GM08714 (cell line): ENCODE results near the gene DCC.
"Not testable (repeated sequence)": the region's sequence is repeated elsewhere in the genome, so short reads cannot be mapped to it uniquely, and the experiment has no call there.

Experiments
- H3K4me3 ChIP-seq: fragments of 200-500 bp; sonication (Bioruptor generic); 2 replicates; pipeline ENCODE4 v1.5.1; 2014; ENCODE audit warnings: mild to moderate bottlenecking, low read length, inconsistent platforms
- ZNF274 ChIP-seq: IDR thresholded peaks from 2 replicates; pipeline ENCODE4 v1.6.1; 2012; ENCODE audit warnings: mild to moderate bottlenecking, low read depth, low read length

DCC gene

GRCh38 chr18:53417003-53417402 is 1077.0 kb downstream of the DCC start:
- no peak for TF ChIP-seq ZNF274
- no peak overlapping the region for H3K4me3 ChIP-seq

DNA sequence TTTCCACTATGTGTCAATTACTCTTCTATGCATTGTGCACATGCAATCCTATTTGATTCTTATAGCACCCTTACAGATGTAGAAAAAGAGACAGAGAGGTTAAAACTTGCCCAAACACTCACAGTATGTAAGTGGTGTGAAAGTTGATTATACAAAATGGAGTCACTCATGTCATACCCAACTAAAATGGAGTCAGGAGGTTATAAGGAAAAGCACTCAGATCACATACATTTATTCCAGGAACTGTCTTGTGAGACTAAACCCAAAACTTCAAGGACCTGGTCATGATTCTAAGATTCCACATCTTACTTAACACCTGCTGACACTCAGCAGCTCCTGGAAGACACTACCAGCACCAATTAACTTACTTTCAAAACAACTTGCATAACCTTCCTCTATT is 1081.9 kb downstream of the DCC start:
- TF ChIP-seq ZNF274: no peak
- H3K4me3 ChIP-seq: no peak overlapping the region

DNA sequence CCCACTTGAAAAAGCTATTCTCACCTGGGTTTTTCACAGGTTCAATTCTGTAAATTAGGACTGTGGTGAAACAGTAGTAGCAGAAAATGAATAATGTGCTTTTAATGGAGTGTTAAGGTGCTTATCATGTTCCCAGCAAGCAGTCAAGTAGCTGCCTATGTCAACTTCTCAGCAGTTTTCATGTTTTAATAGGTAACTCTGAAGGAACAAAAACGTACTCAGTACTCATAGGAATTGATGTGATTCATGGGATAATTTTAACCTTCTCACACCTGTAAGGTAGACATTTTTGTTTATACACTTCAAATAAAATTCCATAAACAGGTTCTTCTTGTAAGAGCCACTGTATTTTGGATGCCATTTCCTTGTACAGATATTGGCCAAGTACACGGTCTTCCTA is 1082.9 kb downstream of the DCC start:
- H3K4me3 ChIP-seq: no peak overlapping the region
- no peak for TF ChIP-seq ZNF274

DNA sequence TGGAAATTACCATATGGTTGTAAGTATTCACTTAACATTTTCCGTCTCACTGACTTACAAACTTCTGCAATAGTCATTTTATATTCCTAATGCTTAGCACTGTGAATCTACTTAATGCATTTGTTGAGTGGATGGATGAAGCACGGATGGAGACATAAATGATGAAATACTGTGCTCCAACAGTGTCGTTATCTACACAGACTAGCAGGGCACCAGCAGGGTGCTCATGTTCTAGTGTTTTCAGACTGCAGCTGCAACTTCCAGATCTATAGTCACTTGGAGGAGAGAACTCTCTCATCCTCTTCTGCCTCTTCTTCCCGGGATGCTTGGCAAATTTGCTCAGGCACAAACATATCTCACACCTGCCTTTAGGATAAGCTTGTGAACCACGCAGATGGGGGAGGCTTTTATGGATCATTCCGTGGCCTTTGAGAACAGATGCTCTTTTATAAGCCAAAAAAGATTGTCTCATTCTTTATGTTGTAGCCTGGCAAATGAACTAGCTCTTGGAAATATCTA is 1086.7 kb downstream of the DCC start:
- H3K4me3 ChIP-seq: no peak overlapping the region
- no peak for TF ChIP-seq ZNF274

DNA sequence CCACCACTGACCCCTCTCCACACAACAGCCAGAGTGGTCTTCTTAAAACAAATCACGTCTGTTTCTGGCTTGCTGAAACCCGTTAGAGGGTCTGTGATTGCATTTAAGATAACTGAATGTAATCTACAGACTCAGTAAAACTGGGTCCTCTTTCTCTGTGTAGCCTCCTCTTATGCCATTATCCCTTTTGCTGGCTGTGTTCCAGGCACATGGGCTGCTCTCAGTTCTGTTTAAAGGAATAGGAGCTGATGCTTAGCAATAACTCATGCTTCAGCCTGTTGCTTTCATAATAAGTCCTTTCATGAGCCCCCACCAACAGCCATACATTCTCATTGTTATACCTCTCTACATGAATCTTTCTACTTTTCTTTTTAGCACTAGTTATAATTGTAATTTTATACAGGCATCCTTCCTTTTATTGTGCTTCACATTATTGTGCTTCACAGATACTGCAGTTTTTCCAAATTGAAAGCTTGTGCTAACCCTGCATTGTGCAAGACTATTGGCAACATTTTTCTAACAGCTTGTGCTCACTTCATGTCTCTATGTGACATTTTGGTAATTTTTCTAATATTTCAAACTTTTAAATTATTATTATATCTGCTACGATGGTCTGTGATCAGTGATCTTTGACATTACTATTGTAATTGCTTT is 1101.9 kb downstream of the DCC start:
- no peak overlapping the region for H3K4me3 ChIP-seq
- TF ChIP-seq ZNF274: no peak

DNA sequence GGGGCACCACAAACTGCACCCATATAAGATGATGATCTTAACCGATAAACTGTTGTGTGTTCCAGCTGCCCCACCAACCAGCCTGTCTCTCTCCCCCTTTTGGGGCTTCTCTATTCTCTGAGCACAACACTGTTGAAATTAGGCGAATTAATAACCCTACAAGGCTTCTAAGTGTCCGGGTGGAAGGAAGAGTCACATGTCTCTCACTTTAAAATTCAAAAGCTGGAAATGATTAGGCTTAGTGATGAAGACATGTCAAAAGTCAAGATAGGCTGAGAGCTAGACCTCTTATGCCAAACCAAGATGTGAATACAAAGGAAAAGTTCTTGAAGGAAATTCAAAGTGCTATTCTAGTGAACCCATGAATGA is 1102.4 kb downstream of the DCC start:
- H3K4me3 ChIP-seq: no peak overlapping the region
- no peak for TF ChIP-seq ZNF274

DNA sequence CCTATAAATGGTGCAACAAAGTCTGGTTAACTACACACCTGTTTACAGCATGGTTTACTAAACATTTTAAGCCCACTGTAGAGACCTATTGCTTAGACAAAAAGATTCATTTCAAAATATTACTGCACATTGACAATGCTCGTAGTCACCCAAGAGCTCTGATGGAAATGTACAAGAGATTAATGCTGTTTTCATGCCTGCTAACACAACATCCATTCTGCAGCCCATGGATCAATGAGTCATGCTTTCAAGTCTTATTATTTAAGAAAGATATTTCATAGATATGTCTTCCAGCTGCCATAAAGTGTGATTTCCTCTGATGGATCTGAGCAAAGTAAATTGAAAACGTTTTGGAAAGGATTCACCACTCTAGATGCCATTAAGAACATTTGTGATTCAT is 1103.3 kb downstream of the DCC start:
- TF ChIP-seq ZNF274: no peak
- no peak overlapping the region for H3K4me3 ChIP-seq

DNA sequence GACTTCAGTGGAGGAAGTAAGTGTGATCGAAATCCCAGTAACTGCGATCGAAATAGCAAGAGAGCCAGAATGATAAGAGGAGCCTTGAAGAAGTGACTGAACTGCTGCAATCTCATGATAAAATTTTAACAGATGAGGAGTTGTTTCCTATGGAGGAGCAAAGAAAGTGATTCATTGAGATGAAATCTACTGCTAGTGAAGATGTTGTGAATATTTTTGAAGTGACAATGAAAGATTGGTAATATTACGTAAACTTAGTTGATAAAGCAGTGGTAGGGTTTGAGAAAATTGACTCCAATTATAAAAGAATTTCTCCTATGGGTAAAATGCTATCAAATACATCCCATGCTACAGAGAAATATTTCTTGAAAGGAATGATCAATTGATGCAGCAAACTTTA is 1103.8 kb downstream of the DCC start:
- H3K4me3 ChIP-seq: no peak overlapping the region
- TF ChIP-seq ZNF274: no peak

DNA sequence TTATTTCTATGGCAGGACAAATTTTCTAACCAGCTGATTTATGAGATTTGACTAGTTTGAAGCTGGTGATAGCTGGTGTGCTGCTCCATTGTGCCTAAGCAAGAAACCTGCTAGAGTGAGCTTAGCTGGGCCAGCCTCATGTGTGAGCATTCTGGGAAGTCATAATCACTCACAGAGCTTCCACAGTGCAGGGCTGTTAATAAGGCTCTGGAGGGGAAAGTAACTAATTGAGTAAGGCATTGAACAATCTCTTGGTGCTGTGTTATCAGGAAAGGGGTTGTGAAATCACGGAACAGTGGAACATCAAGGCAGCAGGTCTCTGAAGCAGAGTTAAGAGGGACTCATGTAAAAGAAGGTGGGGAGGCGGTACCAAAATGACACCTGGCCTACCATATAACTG is 1111.9 kb downstream of the DCC start:
- no peak overlapping the region for H3K4me3 ChIP-seq
- TF ChIP-seq ZNF274: no peak

DNA sequence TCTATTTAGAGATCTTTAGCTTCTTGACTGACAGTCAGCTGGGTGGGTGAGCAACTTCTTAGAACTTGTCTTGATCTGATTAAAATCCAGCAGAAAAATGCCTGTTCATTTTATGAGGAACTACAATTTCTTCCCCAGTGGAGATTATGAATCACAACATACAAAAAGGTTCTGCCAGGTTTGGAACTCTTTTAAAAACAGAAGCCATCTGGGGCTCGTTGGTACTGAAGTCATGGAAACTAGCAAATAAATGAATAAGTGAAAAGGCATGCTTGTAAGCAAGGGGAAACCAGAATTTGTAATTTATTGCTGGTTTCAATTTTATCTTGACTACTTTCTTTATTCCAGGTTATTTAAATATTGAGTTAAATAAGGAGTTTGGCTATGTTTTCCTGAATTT is 1117.1 kb downstream of the DCC start:
- TF ChIP-seq ZNF274: no peak
- H3K4me3 ChIP-seq: no peak overlapping the region

DNA sequence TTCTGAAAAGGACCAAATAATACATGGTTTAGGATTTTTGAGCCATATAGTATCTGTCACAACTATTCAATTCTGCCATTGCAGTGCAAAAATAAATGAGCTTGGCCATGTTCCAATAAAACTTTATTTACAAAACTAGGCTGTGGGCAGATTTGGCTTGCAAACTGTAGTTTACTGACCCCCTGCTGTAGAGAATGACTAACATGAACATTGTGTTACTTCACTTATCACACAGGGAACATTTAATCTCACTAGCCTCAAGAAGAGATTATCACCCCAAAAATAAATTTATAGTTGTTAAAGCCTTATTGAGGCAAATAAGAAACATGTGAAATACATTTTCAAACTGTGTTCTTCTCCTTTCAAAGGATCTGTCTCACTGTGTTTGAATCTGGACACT is 1118.3 kb downstream of the DCC start:
- no peak for TF ChIP-seq ZNF274
- H3K4me3 ChIP-seq: no peak overlapping the region

- no peak for TF ChIP-seq ZNF274
- no peak overlapping the region for H3K4me3 ChIP-seq
These were observed 1119.1 kb downstream of the DCC start for GRCh38 chr18:53458944-53459580.

GRCh38 chr18:53467756-53468155 is 1127.8 kb downstream of the DCC start:
- no peak for TF ChIP-seq ZNF274
- H3K4me3 ChIP-seq: no peak overlapping the region

GRCh38 chr18:53468173-53468572 is 1128.2 kb downstream of the DCC start:
- H3K4me3 ChIP-seq: not testable (repeated sequence)

- H3K4me3 ChIP-seq: no peak overlapping the region
- no peak for TF ChIP-seq ZNF274
These were observed 1132.5 kb downstream of the DCC start for GRCh38 chr18:53472546-53472945.

DNA sequence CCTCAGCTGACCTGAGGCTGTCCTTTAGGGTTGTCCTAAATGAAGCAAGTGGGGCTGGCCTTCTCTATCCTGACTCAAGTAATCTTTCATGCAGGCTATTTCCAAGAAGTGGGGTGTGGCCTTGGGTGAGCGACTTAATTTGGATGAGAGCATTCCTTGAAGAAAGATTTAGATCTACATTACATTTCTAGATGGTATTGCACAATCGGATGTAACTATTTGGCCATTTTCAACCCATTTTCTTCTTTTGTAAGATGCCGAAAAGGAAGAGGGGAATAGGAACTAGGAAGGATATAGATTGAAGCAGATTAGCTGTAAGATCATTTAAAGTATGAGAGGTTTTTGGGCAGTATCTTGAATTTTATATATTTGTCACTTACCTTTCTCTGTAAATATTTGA is 1138.2 kb downstream of the DCC start:
- no peak overlapping the region for H3K4me3 ChIP-seq

DNA sequence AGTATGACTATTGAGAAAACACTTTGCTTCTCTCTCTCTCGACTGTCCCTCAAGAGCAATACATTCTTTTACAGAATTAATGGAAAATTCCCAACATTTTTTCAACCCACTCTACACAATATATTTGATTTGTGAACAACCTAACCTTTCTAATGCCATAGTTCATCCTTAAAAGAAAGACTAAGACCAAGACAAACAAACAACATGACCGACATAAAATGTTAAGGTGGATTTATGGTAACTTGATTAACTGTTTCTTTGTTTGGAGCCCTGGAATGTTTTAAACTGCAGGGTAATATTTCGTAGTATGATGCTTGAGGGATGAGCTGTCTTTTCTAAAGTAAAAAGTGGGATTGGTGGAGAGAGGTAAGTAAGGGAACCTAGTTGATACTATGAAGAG is 1146.3 kb downstream of the DCC start:
- no peak for TF ChIP-seq ZNF274
- no peak overlapping the region for H3K4me3 ChIP-seq

More for the DNA sequence above, 1138.2 kb downstream of the DCC start:
- no peak for TF ChIP-seq ZNF274
